HG03442 (cell line): ENCODE results near the gene PGP.

ENCODE experiments used
- ATAC-seq: cut with Tn5 transposase; IDR thresholded peaks from one replicate; pipeline ENCODE4 v1.9.1; 2021; ENCODE audit warnings: mild to moderate bottlenecking, moderate library complexity; ENCODE audit not compliant: unreplicated experiment

PGP gene

GRCh38 chr16:2237493-2238149 is 23.0 kb upstream of the PGP start:
- ATAC-seq: no peak

DNA sequence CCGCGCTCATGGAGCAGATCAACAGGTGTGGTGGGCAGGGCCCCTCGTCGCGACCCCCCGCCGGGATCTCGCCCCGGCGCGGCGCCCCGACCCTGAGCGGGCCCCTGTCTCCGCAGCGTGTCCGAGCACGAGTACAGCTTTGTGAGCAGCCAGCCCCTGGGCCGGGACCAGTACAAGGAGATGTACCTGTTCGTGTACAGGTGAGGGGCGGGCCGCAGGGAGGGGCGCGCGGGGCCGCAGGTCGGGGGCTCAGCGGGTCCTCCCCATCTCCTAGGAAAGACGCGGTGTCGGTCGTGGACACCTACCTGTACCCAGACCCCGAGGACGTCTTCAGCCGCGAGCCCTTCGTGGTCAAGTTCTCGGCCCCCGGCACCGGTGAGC is 22.5 kb upstream of the PGP start:
- no peak for ATAC-seq

DNA sequence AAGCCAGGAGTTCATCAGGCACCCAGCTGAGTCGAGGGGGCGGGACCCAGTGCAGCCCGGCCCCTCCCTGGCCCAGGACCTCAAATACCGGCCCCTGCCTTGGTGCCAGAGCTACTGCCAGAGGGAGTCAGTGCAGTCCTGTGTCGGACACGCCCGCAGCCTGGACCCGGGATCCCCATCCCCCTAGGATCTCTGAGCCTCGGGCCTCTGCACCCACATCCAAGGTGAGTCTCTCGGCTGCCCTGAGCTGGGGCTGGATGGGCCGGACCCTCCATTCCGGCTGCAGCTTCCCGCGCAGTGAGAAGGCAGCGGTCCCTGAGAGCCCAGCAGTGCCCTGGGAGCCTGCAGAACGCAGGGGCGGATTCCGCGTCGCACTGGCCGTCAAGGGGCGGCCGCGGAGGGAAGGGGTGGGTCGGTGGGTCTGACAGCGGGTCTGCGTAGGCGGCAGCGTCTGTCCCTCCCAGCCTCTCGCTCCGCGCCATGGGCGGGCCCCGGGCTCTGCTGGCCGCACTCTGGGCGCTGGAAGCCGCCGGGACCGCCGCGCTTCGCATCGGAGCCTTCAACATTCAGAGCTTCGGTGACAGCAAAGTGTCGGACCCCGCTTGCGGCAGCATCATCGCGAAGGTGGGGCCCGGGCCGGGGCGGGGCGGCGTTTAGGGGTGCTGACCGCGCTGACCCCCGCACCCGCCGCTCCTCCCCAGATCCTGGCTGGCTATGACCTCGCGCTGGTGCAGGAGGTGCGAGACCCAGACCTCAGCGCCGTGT is 21.9 kb upstream of the PGP start, which contains the start of gene DNASE1L2:
Gene DNASE1L2 (plus strand): TSS at position 108 of the 765 bp plus-strand sequence. CDS start 373 bp downstream, at position 481.
- no peak for ATAC-seq

- ATAC-seq: no peak
Observed at GRCh38 chr16:2235695-2236336, 21.2 kb upstream of the PGP start.

DNA sequence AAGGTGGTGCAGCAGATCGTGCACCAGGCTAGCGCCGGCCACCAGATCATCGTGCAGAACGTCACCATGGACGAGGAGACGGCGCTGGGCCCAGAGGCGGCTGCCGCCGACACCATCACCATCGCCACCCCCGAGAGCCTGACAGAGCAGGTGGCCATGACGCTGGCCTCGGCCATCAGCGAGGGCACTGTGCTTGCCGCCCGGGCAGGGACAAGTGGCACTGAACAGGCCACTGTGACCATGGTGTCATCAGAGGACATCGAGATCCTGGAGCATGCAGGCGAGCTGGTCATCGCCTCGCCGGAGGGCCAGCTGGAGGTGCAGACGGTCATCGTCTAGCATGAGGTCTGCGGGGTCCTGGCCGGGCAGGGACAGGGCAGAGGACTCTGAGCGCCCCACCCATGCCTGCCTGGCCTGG is 20.6 kb upstream of the PGP start:
- no peak for ATAC-seq

DNA sequence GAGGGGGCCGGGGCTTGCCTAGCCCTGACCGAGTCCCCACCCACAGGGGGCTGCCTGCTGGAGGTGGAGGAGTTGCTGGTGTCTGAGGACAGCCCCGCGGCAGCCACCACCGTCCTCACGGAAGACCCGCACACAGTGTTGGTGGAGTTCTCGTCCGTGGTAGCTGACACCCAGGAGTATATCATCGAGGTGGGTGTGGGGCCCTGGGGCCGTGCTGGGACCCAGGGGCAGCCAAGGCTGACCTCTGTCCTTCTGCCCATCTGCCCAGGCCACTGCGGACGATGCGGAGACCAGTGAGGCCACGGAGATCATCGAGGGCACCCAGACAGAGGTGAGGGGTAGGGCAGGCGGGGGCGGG is 20.2 kb upstream of the PGP start:
- ATAC-seq: no peak

GRCh38 chr16:2233872-2234812 is 19.5 kb upstream of the PGP start:
- no peak for ATAC-seq

GRCh38 chr16:2233046-2233775 is 18.6 kb upstream of the PGP start:
- no peak for ATAC-seq

DNA sequence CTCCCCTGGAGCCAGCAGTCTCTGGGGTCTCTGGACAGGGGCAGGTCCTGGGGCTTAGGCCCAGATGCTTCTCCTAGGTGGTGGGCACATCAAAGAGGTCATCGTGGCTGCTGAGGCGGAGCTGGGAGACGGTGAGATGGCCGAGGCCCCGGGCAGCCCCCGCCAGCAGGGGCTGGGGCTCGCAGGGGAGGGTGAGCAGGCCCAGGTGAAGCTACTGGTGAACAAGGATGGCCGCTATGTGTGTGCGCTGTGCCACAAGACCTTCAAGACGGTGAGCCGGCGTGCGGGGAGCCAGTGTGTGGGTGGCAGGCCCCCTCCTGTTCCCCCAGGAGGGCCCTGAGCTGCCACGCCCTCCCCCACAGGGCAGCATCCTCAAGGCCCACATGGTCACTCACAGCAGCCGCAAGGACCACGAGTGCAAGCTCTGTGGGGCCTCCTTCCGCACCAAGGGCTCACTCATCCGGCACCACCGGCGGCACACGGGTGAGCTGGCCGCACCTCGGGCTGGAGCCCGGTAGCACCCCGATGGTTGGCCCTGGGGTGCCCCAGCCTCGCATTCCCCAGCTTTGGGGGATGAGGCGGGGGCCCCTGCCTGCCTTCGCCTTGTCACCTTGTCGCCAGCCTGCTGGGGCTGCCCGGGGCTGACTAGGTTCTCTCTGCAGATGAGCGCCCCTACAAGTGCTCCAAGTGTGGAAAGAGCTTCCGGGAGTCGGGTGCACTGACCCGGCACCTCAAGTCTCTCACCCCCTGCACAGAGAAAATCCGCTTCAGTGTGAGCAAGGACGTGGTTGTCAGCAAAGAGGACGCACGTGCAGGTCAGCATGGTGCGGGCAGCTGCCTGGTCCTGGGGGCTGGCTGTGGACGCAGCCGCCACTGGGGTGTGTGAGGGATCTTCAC is 17.7 kb upstream of the PGP start:
- ATAC-seq: no peak

GRCh38 chr16:2231016-2231931 is 16.6 kb upstream of the PGP start:
- no peak for ATAC-seq

DNA sequence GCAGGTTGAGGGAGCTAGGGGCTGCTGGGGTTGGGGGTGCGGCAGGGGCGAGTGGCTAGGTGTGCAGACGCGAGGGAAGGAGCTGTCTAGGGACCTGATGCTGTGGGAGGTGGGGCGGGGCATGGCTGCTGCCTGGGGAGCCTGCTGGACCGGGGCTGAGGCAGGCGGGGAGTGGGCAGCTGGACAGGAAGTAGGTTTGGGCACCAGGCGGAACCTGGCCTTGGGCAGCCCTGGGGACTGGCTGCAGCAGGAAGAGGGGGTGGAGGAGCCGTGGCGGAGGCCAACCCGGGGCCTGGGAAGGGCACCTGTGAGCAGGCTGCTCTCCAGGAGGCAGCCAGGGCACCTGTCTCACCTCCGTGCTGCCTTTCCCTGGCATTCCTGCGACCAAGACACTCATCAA is 15.7 kb upstream of the PGP start:
- no peak for ATAC-seq

GRCh38 chr16:2229632-2230250 is 15.1 kb upstream of the PGP start:
- ATAC-seq: no peak

DNA sequence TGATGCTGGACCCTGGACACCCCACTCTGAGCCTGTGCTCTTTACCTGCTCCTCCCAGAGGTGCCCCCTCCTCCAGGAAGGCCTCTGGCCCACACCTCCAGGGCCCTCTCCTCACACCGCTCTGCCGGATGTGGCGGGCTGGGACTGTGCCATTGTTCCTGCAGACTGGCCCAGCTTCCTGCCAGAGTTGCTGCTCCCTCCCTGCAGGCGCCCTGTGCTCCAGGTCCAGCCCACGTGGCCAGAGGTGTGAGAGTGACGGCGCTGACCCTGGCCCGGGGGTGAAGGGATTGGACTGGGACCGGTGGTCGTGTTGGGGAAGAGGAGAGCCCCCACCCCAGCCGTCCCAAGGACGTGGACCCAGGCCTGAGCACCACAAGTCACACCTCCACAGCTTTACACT is 14.5 kb upstream of the PGP start:
- ATAC-seq: no peak

DNA sequence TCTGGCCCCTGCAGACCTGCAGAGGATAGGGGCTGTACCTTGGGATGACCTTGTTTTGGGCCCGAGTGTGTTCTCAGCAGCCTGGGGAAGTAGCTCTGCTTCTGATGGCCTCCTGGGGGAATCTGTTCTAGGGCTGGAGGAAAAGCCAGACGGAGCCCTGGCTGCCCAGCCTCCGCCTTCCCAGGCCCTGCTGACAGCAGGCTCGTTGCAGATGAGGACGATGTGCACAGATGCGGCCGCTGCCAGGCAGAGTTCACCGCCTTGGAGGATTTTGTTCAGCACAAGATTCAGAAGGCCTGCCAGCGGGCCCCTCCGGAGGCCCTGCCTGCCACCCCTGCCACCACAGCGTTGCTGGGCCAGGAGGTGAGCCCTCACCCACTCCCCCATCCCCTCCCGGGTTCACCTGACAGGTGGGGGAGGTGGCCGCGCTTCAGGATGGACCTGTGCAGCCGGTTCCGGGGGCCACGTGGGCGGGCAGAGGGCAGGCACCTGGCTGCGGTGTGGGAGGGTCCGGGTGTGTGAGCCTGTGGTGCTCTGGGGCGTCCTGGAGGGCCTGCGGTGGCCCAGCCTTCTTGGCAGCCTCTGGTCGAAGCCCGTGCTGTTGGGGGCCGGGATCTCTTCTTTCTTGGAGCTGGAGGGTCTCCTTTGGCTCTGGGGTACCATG is 13.7 kb upstream of the PGP start:
- ATAC-seq: no peak

- no peak for ATAC-seq
Observed at GRCh38 chr16:2226918-2227317, 12.3 kb upstream of the PGP start.

- ATAC-seq: no peak
Observed at GRCh38 chr16:2226245-2226793, 11.7 kb upstream of the PGP start.

GRCh38 chr16:2223942-2224486 is 9.4 kb upstream of the PGP start:
- peak; percentile 10 for ATAC-seq
